ENCODE measurements around the gene GRIK4. TPM values are rescaled to one million over a fixed set of nuclear protein-coding genes. Genes with fewer than 3 reads are reported as not detected.

Gene GRIK4
- polyA plus RNA-seq, 1 donor from 2014 or later, result 3.4 TPM

DNA sequence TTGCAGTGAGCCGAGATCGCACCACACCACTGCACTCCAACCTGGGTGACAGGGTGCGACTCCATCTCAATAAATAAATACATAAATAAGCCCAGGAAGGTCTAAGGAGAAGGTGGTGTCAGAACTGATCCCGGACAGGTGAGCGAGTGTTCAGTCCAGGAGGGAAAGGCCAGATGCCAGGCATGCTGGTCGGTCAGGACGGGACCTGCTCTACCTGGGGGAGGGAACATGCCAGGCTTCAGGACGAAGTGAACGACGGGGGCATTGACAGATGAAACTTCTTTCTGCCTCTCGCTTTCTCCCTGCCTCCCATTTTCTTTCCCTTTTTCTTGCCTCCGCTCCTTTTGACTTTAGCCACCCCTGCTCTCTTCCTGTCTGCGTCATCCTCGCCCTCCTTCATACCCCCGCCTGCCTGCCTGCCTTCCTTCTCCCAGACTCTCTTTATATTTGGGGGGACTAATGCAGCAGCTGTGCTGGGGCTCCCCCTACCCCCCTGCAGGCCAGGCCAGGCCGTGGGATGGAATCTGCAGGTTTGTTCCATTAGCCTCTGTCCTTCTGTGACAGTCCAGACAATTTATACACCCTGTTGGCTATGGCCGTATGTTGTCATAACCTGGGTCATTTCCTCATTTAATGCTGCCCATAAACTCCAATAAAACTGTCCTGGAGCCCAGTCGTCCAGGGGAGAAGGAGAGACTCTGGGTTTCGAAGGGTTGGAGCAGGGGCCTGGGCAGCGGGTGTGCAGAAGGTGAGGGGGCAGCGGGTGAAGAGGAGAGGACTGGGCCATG, 303.2 kb downstream of the GRIK4 start:
- Histone ChIP-seq H3K79me2 (replicated peaks; ENCODE audit: insufficient read depth, low read length) (no peaks in the 10 kb centered on the region), H3K36me3 (ENCODE audit: insufficient read depth, low read length) (no peaks in the 10 kb centered on the region), H3K4me2 (ENCODE audit: low read length) (no peak overlapping the region), H3K9me3 (ENCODE audit: low read length) (no peaks in the 10 kb centered on the region), H3K27ac (ENCODE audit: low read length) (no peak overlapping the region), H3K27me3 (ENCODE audit: insufficient read depth, low read depth, low read length) (no peaks in the 10 kb centered on the region), H2AFZ (ENCODE audit: low read depth, low read length) (no peak overlapping the region), H3K4me3 (ENCODE audit: low read length) (no peak overlapping the region), H3K9me2 (ENCODE audit: insufficient read depth, low read length) (no peaks in the 10 kb centered on the region), H3K9ac (ENCODE audit: low read length) (no peak overlapping the region), H4K20me1 (ENCODE audit: insufficient read depth) (no peaks in the 10 kb centered on the region), H3F3A (ENCODE audit: insufficient read depth, low read length, poor library complexity, severe bottlenecking) (no peaks in the 10 kb centered on the region)
- TF ChIP-seq EP300 (conservative IDR thresholded peaks at IDR 0.05; ENCODE audit: poor library complexity, severe bottlenecking), result no peak
- TF ChIP-seq EZH2 (IDR thresholded peaks at IDR 0.05; ENCODE audit: borderline replicate concordance, insufficient read depth, low read length, poor library complexity, severe bottlenecking), result no peak
- no peak for TF ChIP-seq TAF1 (IDR thresholded peaks at IDR 0.05; ENCODE audit: low read depth)
- no peak for TF ChIP-seq RAD21 (conservative IDR thresholded peaks at IDR 0.05)
- no peak for TF ChIP-seq POLR2AphosphoS5 (IDR thresholded peaks at IDR 0.05)
- TF ChIP-seq MXI1 (conservative IDR thresholded peaks at IDR 0.05; ENCODE audit: poor library complexity, severe bottlenecking), result no peak
- TF ChIP-seq, protein P1, sequence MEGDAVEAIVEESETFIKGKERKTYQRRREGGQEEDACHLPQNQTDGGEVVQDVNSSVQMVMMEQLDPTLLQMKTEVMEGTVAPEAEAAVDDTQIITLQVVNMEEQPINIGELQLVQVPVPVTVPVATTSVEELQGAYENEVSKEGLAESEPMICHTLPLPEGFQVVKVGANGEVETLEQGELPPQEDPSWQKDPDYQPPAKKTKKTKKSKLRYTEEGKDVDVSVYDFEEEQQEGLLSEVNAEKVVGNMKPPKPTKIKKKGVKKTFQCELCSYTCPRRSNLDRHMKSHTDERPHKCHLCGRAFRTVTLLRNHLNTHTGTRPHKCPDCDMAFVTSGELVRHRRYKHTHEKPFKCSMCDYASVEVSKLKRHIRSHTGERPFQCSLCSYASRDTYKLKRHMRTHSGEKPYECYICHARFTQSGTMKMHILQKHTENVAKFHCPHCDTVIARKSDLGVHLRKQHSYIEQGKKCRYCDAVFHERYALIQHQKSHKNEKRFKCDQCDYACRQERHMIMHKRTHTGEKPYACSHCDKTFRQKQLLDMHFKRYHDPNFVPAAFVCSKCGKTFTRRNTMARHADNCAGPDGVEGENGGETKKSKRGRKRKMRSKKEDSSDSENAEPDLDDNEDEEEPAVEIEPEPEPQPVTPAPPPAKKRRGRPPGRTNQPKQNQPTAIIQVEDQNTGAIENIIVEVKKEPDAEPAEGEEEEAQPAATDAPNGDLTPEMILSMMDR (IDR thresholded peaks at IDR 0.05; ENCODE audit: poor library complexity, severe bottlenecking), result no peak
- TF ChIP-seq SMC3 (conservative IDR thresholded peaks at IDR 0.05; ENCODE audit: poor library complexity), result no peak
- TF ChIP-seq, protein P2, sequence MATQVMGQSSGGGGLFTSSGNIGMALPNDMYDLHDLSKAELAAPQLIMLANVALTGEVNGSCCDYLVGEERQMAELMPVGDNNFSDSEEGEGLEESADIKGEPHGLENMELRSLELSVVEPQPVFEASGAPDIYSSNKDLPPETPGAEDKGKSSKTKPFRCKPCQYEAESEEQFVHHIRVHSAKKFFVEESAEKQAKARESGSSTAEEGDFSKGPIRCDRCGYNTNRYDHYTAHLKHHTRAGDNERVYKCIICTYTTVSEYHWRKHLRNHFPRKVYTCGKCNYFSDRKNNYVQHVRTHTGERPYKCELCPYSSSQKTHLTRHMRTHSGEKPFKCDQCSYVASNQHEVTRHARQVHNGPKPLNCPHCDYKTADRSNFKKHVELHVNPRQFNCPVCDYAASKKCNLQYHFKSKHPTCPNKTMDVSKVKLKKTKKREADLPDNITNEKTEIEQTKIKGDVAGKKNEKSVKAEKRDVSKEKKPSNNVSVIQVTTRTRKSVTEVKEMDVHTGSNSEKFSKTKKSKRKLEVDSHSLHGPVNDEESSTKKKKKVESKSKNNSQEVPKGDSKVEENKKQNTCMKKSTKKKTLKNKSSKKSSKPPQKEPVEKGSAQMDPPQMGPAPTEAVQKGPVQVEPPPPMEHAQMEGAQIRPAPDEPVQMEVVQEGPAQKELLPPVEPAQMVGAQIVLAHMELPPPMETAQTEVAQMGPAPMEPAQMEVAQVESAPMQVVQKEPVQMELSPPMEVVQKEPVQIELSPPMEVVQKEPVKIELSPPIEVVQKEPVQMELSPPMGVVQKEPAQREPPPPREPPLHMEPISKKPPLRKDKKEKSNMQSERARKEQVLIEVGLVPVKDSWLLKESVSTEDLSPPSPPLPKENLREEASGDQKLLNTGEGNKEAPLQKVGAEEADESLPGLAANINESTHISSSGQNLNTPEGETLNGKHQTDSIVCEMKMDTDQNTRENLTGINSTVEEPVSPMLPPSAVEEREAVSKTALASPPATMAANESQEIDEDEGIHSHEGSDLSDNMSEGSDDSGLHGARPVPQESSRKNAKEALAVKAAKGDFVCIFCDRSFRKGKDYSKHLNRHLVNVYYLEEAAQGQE (IDR thresholded peaks at IDR 0.05; ENCODE audit: borderline replicate concordance), result no peak

DNA sequence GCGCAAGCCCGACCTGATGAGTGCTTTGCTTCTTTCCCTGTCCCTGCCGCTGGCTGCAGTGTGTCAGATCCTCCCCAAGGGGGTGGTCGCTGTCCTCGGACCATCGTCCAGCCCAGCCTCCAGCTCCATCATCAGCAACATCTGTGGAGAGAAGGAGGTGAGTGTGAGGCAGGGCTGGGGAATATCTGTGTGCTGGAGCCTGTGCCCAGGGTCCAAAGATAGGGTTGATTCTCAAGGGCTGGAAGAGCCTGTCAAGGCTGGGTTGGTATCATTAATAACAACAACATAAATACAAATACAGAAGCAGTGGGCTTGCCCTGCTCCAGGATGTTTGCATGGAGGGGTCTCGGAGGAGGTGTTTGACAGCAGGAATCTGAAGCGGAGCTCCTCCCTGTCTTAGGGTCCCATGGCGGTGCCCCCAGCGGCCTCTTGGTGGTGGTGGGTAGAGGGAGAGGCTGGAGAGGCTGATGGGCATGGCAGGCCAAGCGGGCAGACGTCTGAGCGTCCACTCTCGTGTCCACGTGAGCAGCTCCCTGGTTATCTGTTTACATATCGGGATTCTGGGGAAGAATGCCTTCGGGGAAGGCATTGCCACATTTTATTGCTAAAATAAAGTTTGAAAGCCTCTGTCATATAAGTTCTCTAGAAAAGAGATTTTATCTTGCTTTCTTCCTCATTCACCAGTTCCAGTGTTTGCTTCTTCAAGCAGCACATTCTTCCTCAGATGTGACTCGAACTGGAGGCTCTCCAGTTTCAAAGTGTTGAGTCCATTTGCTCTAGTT, 304.0 kb downstream of the GRIK4 start:
- H3K9me3 ChIP-seq (ENCODE audit: low read length), result no peaks in the 10 kb centered on the region
- H3K9ac ChIP-seq (ENCODE audit: low read length), result no peak overlapping the region
- no peaks in the 10 kb centered on the region for H3K36me3 ChIP-seq (ENCODE audit: insufficient read depth, low read length)
- H3K27me3 ChIP-seq (ENCODE audit: insufficient read depth, low read depth, low read length), result no peaks in the 10 kb centered on the region
- no peak overlapping the region for H2AFZ ChIP-seq (ENCODE audit: low read depth, low read length)
- no peak overlapping the region for H3K4me2 ChIP-seq (ENCODE audit: low read length)
- H3K27ac ChIP-seq (ENCODE audit: low read length), result no peak overlapping the region
- H3F3A ChIP-seq (ENCODE audit: insufficient read depth, low read length, poor library complexity, severe bottlenecking), result no peaks in the 10 kb centered on the region
- no peak overlapping the region for H3K4me3 ChIP-seq (ENCODE audit: low read length)
- no peaks in the 10 kb centered on the region for H4K20me1 ChIP-seq (ENCODE audit: insufficient read depth)
- TF ChIP-seq, protein P1 (IDR thresholded peaks at IDR 0.05; ENCODE audit: poor library complexity, severe bottlenecking), result no peak
- TF ChIP-seq TAF1 (IDR thresholded peaks at IDR 0.05; ENCODE audit: low read depth) (no peak), EZH2 (IDR thresholded peaks at IDR 0.05; ENCODE audit: borderline replicate concordance, insufficient read depth, low read length, poor library complexity, severe bottlenecking) (no peak), MXI1 (conservative IDR thresholded peaks at IDR 0.05; ENCODE audit: poor library complexity, severe bottlenecking) (no peak), RAD21 (conservative IDR thresholded peaks at IDR 0.05) (no peak), SMC3 (conservative IDR thresholded peaks at IDR 0.05; ENCODE audit: poor library complexity) (no peak)
- TF ChIP-seq, protein P2 (IDR thresholded peaks at IDR 0.05; ENCODE audit: borderline replicate concordance), result no peak
- H3K9me2 ChIP-seq (ENCODE audit: insufficient read depth, low read length), result no peaks in the 10 kb centered on the region
- H3K79me2 ChIP-seq (replicated peaks; ENCODE audit: insufficient read depth, low read length), result no peaks in the 10 kb centered on the region

Data from neural cell (in vitro differentiated cells).